Adrenal gland (tissue), 12 donors: ENCODE data around the gene PBRM1. TPM values are rescaled to one million over a fixed set of nuclear protein-coding genes. Genes with fewer than 3 reads are reported as not detected.

Source experiments
- DNase-seq, 7 donors: peaks; one replicate each; pipeline ENCODE4 v3.0.0-alpha.2; 2019 to 2020
- H3K27ac ChIP-seq, 5 donors: fragments of 200-600 bp; sonication (generic) in 4 of 5; 1 replicate in 3 of 5; 2 replicates in 2 of 5; pipeline versions ENCODE4 v1.5.1 to v1.8.0; 2016 to 2020; ENCODE audit warnings: mild to moderate bottlenecking in 1 of 5
- H3K27me3 ChIP-seq: fragments of 200-600 bp; 2 replicates; pipeline ENCODE4 v1.8.0; 2021
- H3K36me3 ChIP-seq, 2 donors: fragments of 200-600 bp; replicated peaks in 1 of 2; 1 replicate in 1 of 2; 2 replicates in 1 of 2; pipeline versions ENCODE4 v1.5.1 to v1.8.0; 2018 to 2022
- H3K4me1 ChIP-seq, 2 donors: fragments of 200-600 bp; replicated peaks in 1 of 2; 1 replicate in 1 of 2; 2 replicates in 1 of 2; pipeline versions ENCODE4 v1.5.1 to v1.8.0; 2018 to 2021
- H3K4me3 ChIP-seq, 4 donors: fragments of 200-600 bp; sonication (generic) in 3 of 4; one replicate each; pipeline ENCODE4 v1.5.1; 2016 to 2018
- H3K9me3 ChIP-seq, 3 donors: fragments of 200-600 bp; sonication (generic) in 1 of 3; replicated peaks in 1 of 3; 1 replicate in 2 of 3; 2 replicates in 1 of 3; pipeline versions ENCODE4 v1.5.1 to v1.8.0; 2016 to 2021
- CTCF ChIP-seq, 6 experiments: fragments of 450-650 bp in 4 of 6; fragments of 200-600 bp in 2 of 6; sonication (generic) in 1 of 6; IDR thresholded peaks; 1 replicate in 5 of 6; 2 replicates in 1 of 6; pipeline versions ENCODE4 v1.5.1 to v1.8.0; 2016 to 2021; ENCODE audit warnings: antibody characterized with exemption in 6 of 6, mild to moderate bottlenecking in 2 of 6, moderate library complexity in 1 of 6
- POLR2A ChIP-seq, 2 donors: fragments of 450-650 bp; IDR thresholded peaks; one replicate each; pipeline ENCODE4 v1.6.1; 2017; ENCODE audit warnings: antibody characterized with exemption in 2 of 2, mild to moderate bottlenecking in 2 of 2, moderate library complexity in 1 of 2
- WGBS, 4 donors: extraction: QIAGEN DNeasy Blood & Tissue Kit in 2 of 4; methylation state at CpG; one replicate each; pipeline versions ENCODE4 v1.1.5 to v1.1.7; 2013 to 2017; 5-methylcytosine and 5-hydroxymethylcytosine counted together
- intact Hi-C, 2 donors: fragments of 100-400 bp; cut with DNase I; formaldehyde crosslinking; loops; one replicate each; pipeline versions ENCODE4 v1.14.1 to v1.15.0; 2022 to 2023
- polyA plus RNA-seq, 3 donors: library from polyadenylated mRNA; stranded (reverse); fragments of 200-250 nt in 2 of 3; fragments of 350-450 nt in 1 of 3; fragmentation: Illumina TruSeq in 1 of 3; extraction: RNeasy Lipid Tissue Mini Kit (QIAGEN cat#74804) in 1 of 3; gene quantifications; one replicate each; pipeline ENCODE4 v1.2.3, GENCODE V29; 2013 to 2014
- total RNA-seq, 9 donors: library from RNA; depleted of rRNA in 4 of 9; stranded (reverse); fragments of >200 nt in 4 of 9; fragments of 120-200 nt in 1 of 9; fragmentation: NEBNext Ultra II Directional in 1 of 9; extraction: Animal tissue kit (Norgen Biotek cat#: 25700) in 1 of 9; gene quantifications; one replicate each; pipeline versions ENCODE4 v1.1.0 to v1.2.4, GENCODE V29; 2013 to 2023
- donor health status: healthy with polysubstance abuse.
- donor health status: Bipolar disorder and iron deficiency.
- donor health status: DM: yes; HTN: yes; CAD: no.
- donor health status: DM: no; HTN: no; CAD: no.
- donor health status: DM: no; HTN: no; CAD: no.
- donor health status: DM: yes; HTN: yes; CAD: no.

The PBRM1 gene
- total and polyA plus RNA-seq, 12 donors: 4.2 to 108 (median 47.5) TPM

- no peaks in the 10 kb centered on the region for H3K4me1 ChIP-seq
- no peak overlapping the region for H3K27ac ChIP-seq
- H3K4me3 ChIP-seq: no peak overlapping the region
- TF ChIP-seq POLR2A (IDR thresholded peaks at IDR 0.05): no peak
- intact Hi-C loops: no loop called here
- DNase-seq: no peak
- H3K27me3 ChIP-seq: no peaks in the 10 kb centered on the region
- WGBS, 4 donors: 67 to 90% (median 86%) methylated on average over 1 to 17 of the region's 17 CpGs
- no peaks in the 10 kb centered on the region for H3K9me3 ChIP-seq
- H3K36me3 ChIP-seq: peaks cover 0 to 13% of the 10 kb centered on the region in 2 donors
Observed at GRCh38 chr3:52512727-52513126, 173.0 kb downstream of the PBRM1 start.

DNA sequence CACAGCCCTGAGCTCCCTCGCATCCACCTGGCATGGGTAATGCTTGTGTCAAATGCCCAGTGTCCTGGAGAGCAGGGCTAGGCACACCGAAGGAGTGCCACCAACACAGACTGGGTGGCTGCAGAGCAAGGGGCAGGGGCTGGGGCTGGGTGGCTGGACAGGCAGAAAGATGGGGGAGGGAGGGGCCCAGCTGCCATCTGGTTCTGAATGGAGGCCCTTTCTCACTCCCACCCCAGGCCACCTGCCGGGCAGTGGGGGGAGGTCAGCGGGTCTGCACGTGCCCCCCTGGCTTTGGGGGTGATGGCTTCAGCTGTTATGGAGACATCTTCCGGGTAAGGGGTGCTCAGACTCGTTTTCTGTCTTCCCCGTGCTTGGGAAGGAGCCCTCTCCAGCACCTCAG, 173.6 kb downstream of the PBRM1 start:
- intact Hi-C loops: no loop called here
- TF ChIP-seq POLR2A (IDR thresholded peaks at IDR 0.05): no peak
- no peaks in the 10 kb centered on the region for H3K9me3 ChIP-seq
- DNase-seq: no peak
- no peaks in the 10 kb centered on the region for H3K4me1 ChIP-seq
- 69 to 100% (median 78%) methylated on average over 1 to 8 of the region's 8 CpGs for WGBS, 4 donors
- no peak overlapping the region for H3K27ac ChIP-seq
- H3K4me3 ChIP-seq: no peak overlapping the region
- H3K36me3 ChIP-seq: peaks cover 0 to 13% of the 10 kb centered on the region in 2 donors
- H3K27me3 ChIP-seq: no peaks in the 10 kb centered on the region

DNA sequence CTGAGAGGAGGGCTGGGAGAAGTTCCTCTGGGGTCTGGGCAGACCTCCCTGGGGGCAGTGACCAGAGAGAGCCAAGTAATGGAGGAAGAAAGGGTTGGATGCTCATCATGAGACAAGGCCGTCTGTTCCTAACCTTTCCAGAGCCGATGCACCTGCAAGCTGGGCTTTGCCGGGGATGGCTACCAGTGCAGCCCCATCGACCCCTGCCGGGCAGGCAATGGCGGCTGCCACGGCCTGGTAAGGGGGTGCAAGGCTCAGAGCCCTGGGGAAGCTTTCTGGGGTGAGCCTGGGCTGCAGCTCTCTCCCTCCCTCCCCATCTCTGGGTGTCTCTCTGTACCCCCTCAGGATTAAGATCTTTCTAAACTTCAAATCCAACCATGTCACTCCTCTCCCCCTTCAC, 174.2 kb downstream of the PBRM1 start:
- Histone ChIP-seq H3K9me3 (no peaks in the 10 kb centered on the region), H3K4me1 (no peaks in the 10 kb centered on the region), H3K4me3 (no peak overlapping the region), H3K27ac (no peak overlapping the region), H3K27me3 (no peaks in the 10 kb centered on the region), H3K36me3 (peaks cover 0 to 17% of the 10 kb centered on the region in 2 donors)
- TF ChIP-seq CTCF (IDR thresholded peaks at IDR 0.05) (no peak), POLR2A (IDR thresholded peaks at IDR 0.05) (no peak)
- DNase-seq: no peak
- intact Hi-C loops: no loop called here
- WGBS, 4 donors: 88 to 90% (median 89%) methylated on average over 6 to 7 of the region's 7 CpGs

- TF ChIP-seq POLR2A (IDR thresholded peaks at IDR 0.05) (no peak), CTCF (IDR thresholded peaks at IDR 0.05) (no peak)
- no peak overlapping the region for H3K4me3 ChIP-seq
- H3K27ac ChIP-seq: no peak overlapping the region
- H3K27me3 ChIP-seq: no peaks in the 10 kb centered on the region
- intact Hi-C loops: no loop called here
- H3K4me1 ChIP-seq: no peaks in the 10 kb centered on the region
- H3K36me3 ChIP-seq: peaks cover 0 to 32% of the 10 kb centered on the region in 2 donors
- DNase-seq: no peak
- 78 to 89% (median 80%) methylated on average over 4 to 12 of the region's 12 CpGs for WGBS, 4 donors
- no peaks in the 10 kb centered on the region for H3K9me3 ChIP-seq
Observed at GRCh38 chr3:52509753-52510328, 175.9 kb downstream of the PBRM1 start.

DNA sequence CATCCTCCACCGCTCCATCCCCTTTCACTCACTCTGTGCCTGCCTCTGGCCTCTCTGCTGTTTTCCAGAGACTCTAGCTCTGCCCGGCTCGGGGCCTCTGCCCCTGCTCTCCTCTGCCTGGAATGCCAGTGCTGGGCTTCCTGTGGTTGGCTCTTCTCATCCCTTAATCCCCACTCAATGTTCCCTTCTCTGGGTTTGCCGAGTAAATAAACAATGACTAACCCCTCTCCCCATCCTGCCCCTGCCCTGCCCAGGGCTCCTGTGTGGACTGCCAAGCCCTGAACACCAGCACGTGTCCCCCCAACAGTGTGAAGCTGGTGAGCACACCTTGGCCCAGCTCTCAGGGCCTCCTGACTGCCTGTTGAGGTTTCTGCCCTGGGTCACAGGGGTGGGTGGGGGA, 178.4 kb downstream of the PBRM1 start:
- Histone ChIP-seq H3K4me1 (no peaks in the 10 kb centered on the region), H3K9me3 (no peaks in the 10 kb centered on the region), H3K4me3 (no peak overlapping the region), H3K27ac (no peak overlapping the region), H3K27me3 (no peaks in the 10 kb centered on the region), H3K36me3 (peaks cover 0 to 33% of the 10 kb centered on the region in 2 donors)
- WGBS, 4 donors: 84 to 88% (median 85%) methylated on average over 5 of the region's 5 CpGs
- no peak for DNase-seq
- TF ChIP-seq POLR2A (IDR thresholded peaks at IDR 0.05): no peak
- TF ChIP-seq CTCF (IDR thresholded peaks at IDR 0.05): no peak
- intact Hi-C loops: no loop called here
